ENCODE measurements around the gene GATAD2B.

The GATAD2B gene

DNA sequence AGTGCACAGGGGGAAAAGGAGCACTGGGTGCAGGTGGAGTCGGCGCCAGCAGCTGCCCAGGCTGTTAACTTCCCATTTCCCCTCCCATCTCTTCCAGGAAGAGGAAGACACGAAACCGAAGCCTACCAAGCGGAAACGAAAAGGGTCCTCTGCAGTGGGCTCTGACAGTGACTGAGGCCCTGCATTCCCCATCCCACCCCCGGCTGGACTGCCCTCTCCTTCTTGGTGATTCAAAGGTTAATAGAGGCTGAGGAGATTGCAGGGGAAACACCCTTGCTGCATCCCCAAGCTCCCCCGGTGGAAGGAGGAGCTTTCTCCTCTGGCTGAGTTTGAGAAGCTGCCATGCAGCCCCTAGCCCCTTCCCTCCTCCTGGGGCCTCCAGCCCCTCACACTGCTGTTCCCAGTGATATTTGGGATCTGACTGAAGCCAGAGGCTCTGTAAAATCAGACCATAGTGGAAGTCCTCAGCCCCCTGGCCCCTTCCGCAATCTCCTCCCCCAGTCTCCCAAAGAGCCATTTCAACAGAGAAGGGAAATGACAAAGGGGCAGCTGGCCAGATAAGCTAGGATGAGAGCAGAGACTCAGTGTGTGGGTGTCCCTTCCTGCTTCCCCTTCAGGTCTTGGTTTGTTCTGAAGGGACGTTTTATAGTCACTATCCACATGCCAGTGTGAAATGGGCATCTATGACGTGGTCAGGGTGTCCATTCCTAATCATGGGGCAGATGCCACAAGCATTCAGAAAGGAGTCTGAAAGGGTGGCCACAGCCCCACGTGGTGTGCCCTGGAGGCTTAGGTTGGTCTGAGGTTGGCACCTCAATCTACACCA, 149.5 kb downstream of the GATAD2B start:
- DNase-seq (ENCODE audit: low read depth, low spot score): no peak
- H3K4me3 ChIP-seq (ENCODE audit: low read depth, low read length): no peak overlapping the region
- POLR2A ChIA-PET: no interaction called here
- TF ChIP-seq, protein P1, sequence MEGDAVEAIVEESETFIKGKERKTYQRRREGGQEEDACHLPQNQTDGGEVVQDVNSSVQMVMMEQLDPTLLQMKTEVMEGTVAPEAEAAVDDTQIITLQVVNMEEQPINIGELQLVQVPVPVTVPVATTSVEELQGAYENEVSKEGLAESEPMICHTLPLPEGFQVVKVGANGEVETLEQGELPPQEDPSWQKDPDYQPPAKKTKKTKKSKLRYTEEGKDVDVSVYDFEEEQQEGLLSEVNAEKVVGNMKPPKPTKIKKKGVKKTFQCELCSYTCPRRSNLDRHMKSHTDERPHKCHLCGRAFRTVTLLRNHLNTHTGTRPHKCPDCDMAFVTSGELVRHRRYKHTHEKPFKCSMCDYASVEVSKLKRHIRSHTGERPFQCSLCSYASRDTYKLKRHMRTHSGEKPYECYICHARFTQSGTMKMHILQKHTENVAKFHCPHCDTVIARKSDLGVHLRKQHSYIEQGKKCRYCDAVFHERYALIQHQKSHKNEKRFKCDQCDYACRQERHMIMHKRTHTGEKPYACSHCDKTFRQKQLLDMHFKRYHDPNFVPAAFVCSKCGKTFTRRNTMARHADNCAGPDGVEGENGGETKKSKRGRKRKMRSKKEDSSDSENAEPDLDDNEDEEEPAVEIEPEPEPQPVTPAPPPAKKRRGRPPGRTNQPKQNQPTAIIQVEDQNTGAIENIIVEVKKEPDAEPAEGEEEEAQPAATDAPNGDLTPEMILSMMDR (IDR thresholded peaks at IDR 0.05; ENCODE audit: insufficient read depth, low read length, missing control alignments): no peak
- CTCF ChIA-PET: interaction anchor here (0.7 to 2.6 kb wide), 5 partner anchors 8 to 213 kb away, joined by 3 to 10 read pairs (median 4); partner anchors contain the start of genes DENND4B and RAB13

DNA sequence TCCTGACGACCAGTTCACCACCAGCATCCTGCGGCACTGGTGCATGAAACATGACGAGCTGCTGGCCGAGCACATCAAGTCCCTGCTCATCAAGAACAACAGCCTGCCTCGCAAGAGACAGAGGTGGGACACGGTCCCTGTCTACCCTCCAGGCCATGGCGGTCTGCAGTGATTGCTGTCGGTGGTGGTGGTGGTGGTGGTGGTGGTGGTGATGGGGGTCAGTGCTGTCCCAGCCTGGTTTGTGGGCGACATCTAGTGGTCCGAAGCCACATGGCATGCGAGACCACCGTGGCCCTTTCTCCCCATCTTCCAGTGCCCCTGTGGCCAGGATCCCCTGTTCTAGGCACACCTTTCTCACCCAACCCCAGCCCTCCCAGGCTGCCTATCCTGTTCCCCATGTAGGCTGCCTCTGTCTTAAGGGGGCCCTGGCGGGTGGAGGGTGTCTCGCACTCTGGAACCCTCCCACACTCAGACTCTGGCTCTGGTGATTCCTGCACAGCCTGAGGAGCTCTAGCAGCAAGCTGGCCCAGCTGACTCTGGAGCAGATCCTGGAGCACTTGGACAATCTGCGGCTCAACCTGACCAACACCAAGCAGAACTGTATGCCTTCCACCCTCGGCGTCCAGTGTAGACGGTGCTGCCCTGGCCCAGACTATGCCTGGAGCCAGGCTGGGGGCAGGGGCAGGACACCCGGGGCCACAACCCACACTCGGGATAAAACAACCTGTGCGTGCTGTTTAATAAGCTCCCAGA, 150.8 kb downstream of the GATAD2B start:
- POLR2A ChIA-PET: no interaction called here
- no peak overlapping the region for H3K4me3 ChIP-seq (ENCODE audit: low read depth, low read length)
- CTCF ChIA-PET: interaction anchor here (0.6 to 2.6 kb wide), 10 partner anchors 8 to 215 kb away, joined by 3 to 10 read pairs (median 4); partner anchors contain the start of genes DENND4B, ILF2 and RAB13
- TF ChIP-seq, protein P1 (IDR thresholded peaks at IDR 0.05; ENCODE audit: insufficient read depth, low read length, missing control alignments): peak; percentile 49
- DNase-seq (ENCODE audit: low read depth, low spot score): no peak

DNA sequence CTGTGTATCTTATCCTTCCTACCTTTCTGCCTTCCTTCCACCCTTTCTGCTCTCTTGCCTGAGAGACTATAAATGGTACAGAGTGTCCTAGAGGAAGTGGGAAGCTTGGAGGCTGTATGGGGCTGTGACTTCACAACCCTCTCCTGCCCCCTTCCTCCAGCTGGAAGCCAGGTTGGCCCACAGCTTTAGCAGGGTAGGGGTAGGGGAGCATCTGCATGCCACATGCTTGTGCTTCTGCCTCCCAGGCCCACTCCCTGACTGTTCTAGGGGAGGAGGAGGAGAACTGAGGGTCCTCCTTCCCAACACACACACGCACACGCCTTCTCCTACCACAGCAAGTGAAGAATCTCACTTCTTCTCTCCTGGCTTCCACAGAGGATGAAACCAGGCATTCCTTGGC, 151.5 kb downstream of the GATAD2B start:
- ChIA-PET POLR2A (no interaction called here), CTCF (interaction anchor here (0.6 to 3.8 kb wide), 6 partner anchors 11 to 215 kb away, joined by 3 to 17 read pairs (median 6); partner anchors contain the start of genes ILF2 and RAB13)
- no peak for DNase-seq (ENCODE audit: low read depth, low spot score)
- no peak overlapping the region for H3K4me3 ChIP-seq (ENCODE audit: low read depth, low read length)
- TF ChIP-seq, protein P1 (IDR thresholded peaks at IDR 0.05; ENCODE audit: insufficient read depth, low read length, missing control alignments): no peak

DNA sequence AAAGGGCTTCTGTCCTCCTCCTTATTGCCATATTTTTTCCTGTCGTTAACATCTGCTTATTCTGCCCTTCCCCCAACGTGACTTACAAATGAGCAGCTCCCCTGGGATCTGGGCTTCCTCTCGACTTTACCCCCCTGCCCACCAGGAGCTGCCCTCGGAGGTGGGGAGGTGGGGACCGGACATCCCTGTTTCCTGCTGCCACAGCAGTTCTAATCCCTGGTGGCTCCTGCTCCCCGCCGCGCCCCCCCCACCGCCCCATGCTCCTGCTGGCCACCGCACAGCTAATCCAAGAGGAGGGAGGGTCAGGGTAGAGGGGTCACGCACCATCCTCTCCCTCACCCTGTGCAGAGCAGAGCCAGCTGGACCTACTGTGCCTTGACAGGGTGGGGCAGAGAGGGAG, 152.0 kb downstream of the GATAD2B start:
- TF ChIP-seq, protein P1 (IDR thresholded peaks at IDR 0.05; ENCODE audit: insufficient read depth, low read length, missing control alignments): no peak
- ChIA-PET CTCF (interaction anchor here (0.9 to 3.8 kb wide), 5 partner anchors 10 to 216 kb away, joined by 3 to 17 read pairs (median 8); partner anchors contain the start of genes ILF2 and RAB13), POLR2A (no interaction called here)
- DNase-seq (ENCODE audit: low read depth, low spot score): no peak
- H3K4me3 ChIP-seq (ENCODE audit: low read depth, low read length): no peak overlapping the region

DNA sequence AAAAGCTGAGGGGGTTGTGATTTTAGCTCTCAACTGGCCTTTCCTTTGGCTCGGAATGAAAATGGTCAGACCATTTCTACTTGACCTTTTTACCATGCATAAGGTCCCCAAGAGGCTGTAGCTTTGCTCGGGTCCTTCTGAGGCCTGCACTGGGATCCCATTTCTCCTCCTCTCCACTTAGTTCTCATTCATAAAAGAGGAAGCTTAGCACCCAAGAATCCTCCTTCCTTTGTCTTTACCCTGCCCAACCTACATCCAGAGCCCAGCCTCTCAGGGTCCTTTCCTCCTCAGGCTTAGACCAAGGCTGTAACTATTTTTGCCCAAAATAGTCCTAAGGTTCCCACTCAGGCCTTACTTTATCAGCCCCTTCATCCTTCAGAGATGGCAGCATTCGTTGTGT, 153.6 kb downstream of the GATAD2B start:
- DNase-seq (ENCODE audit: low read depth, low spot score): no peak

More for the DNA sequence above, 153.6 kb downstream of the GATAD2B start:
- POLR2A ChIA-PET: no interaction called here
- CTCF ChIA-PET: interaction anchor here (1.0 to 3.8 kb wide), 5 partner anchors 15 to 217 kb away, joined by 3 to 17 read pairs (median 4); partner anchors contain the start of gene RAB13
- TF ChIP-seq, protein P1 (IDR thresholded peaks at IDR 0.05; ENCODE audit: insufficient read depth, low read length, missing control alignments): no peak
- no peak overlapping the region for H3K4me3 ChIP-seq (ENCODE audit: low read depth, low read length)

All from AG04449 (cell line).